HepG2 (cell line): Measurements from ENCODE around the gene ZCCHC3. TPM values are rescaled to one million over a fixed set of nuclear protein-coding genes. Genes with fewer than 3 reads are reported as not detected.

ENCODE experiments used
- AGO2 ChIP-seq: fragments of 200-400 bp; formaldehyde crosslinking; optimal IDR thresholded peaks from 2 replicates; pipeline ENCODE3; 2017; ENCODE audit warnings: mild to moderate bottlenecking, low read depth, low read length, moderate library complexity
- HOXA7 ChIP-seq: sonication (generic); formaldehyde crosslinking; IDR thresholded peaks from 2 replicates; pipeline ENCODE4 v1.8.1; 2022; ENCODE audit warnings: mild to moderate bottlenecking, missing genetic modification reagents, moderate library complexity
- JUN ChIP-seq: sonication (generic); formaldehyde crosslinking; IDR thresholded peaks from 2 replicates; pipeline ENCODE4 v1.4.0; 2020; ENCODE audit warnings: mild to moderate bottlenecking, missing genetic modification reagents
- KDM5B ChIP-seq: sonication (generic); formaldehyde crosslinking; IDR thresholded peaks from 2 replicates; pipeline ENCODE4 v1.4.0; 2020; ENCODE audit warnings: missing genetic modification reagents, mild to moderate bottlenecking, borderline replicate concordance
- LCORL ChIP-seq, 2 experiments: fragments of 450-650 bp in 1 of 2; sonication (generic) in 1 of 2; formaldehyde crosslinking in 1 of 2; IDR thresholded peaks; 2 replicates each; pipeline versions ENCODE4 v1.5.0 to v1.6.1; 2017 to 2020; ENCODE audit warnings: antibody characterized with exemption in 1 of 2, missing genetic modification reagents in 1 of 2
- MAFK ChIP-seq, 2 experiments: IDR thresholded peaks in 1 of 2; conservative IDR thresholded peaks in 1 of 2; 2 replicates each; pipeline ENCODE4 v1.6.1; 2011; ENCODE audit warnings: improper control_type of control experiment in 2 of 2, low read length in 2 of 2
- MED1 ChIP-seq: sonication (generic); formaldehyde crosslinking; IDR thresholded peaks from 2 replicates; pipeline ENCODE4 v1.4.0; 2020; ENCODE audit warnings: missing genetic modification reagents
- NAIF1 ChIP-seq: sonication (generic); formaldehyde crosslinking; IDR thresholded peaks from 2 replicates; pipeline ENCODE4 v1.5.0; 2020; ENCODE audit warnings: mild to moderate bottlenecking, missing genetic modification reagents, borderline replicate concordance
- NFE2L2 ChIP-seq: fragments of 150-350 bp; IDR thresholded peaks from 2 replicates; pipeline ENCODE4 v1.6.1; 2014; ENCODE audit warnings: low read length
- RAD21 ChIP-seq: fragments of 450-650 bp; formaldehyde crosslinking; IDR thresholded peaks from 2 replicates; pipeline ENCODE4 v1.5.0; 2020; ENCODE audit warnings: mild to moderate bottlenecking
- REL ChIP-seq: sonication (generic); formaldehyde crosslinking; conservative IDR thresholded peaks from 2 replicates; pipeline ENCODE4 v1.8.0; 2022; ENCODE audit warnings: mild to moderate bottlenecking, missing genetic modification reagents, moderate library complexity
- RELA ChIP-seq: sonication (generic); formaldehyde crosslinking; IDR thresholded peaks from 2 replicates; pipeline ENCODE4 v1.4.0; 2020; ENCODE audit warnings: missing genetic modification reagents
- RFX1 ChIP-seq: fragments of 450-650 bp; IDR thresholded peaks from 2 replicates; pipeline ENCODE4 v1.6.1; 2017
- SRSF9 ChIP-seq: fragments of 200-400 bp; formaldehyde crosslinking; IDR thresholded peaks from 2 replicates; pipeline ENCODE4 v1.6.1; 2018; ENCODE audit warnings: borderline replicate concordance, mild to moderate bottlenecking, low read depth, low read length; ENCODE audit not compliant: insufficient read depth, poor library complexity, severe bottlenecking
- ZC3H13 ChIP-seq: sonication (generic); formaldehyde crosslinking; IDR thresholded peaks from 2 replicates; pipeline ENCODE4 v1.8.1; 2023; ENCODE audit warnings: mild to moderate bottlenecking, missing genetic modification reagents, moderate library complexity
- ZNF234 ChIP-seq: sonication (generic); formaldehyde crosslinking; conservative IDR thresholded peaks from 2 replicates; pipeline ENCODE4 v1.5.1; 2020; ENCODE audit warnings: mild to moderate bottlenecking, missing genetic modification reagents
- ZNF251 ChIP-seq: sonication (generic); formaldehyde crosslinking; IDR thresholded peaks from 2 replicates; pipeline ENCODE4 v1.9.0; 2021; ENCODE audit warnings: mild to moderate bottlenecking, missing genetic modification reagents
- ZNF264 ChIP-seq: sonication (generic); formaldehyde crosslinking; IDR thresholded peaks from 2 replicates; pipeline ENCODE4 v1.4.0; 2020; ENCODE audit warnings: missing genetic modification reagents
- ZNF530 ChIP-seq: sonication (generic); formaldehyde crosslinking; IDR thresholded peaks from 2 replicates; pipeline ENCODE4 v1.5.0; 2020; ENCODE audit warnings: low read depth, mild to moderate bottlenecking, missing genetic modification reagents
- ZNF672 ChIP-seq: sonication (generic); formaldehyde crosslinking; IDR thresholded peaks from 2 replicates; pipeline ENCODE4 v1.8.1; 2022; ENCODE audit warnings: missing genetic modification reagents
- ZNF747 ChIP-seq: sonication (generic); formaldehyde crosslinking; IDR thresholded peaks from 2 replicates; pipeline ENCODE4 v1.8.1; 2023; ENCODE audit warnings: missing genetic modification reagents, mild to moderate bottlenecking, borderline replicate concordance
- ZNF878 ChIP-seq: sonication (generic); formaldehyde crosslinking; IDR thresholded peaks from 2 replicates; pipeline ENCODE4 v1.8.1; 2023; ENCODE audit warnings: mild to moderate bottlenecking, missing genetic modification reagents, moderate library complexity
- polyA plus RNA-seq, 8 experiments: library from polyadenylated mRNA; depleted of rRNA in 3 of 8; stranded (reverse) in 7 of 8; unstranded in 1 of 8; fragments of >200 nt; fragmentation: Illumina TruSeq in 4 of 8; extraction: Trizol in 4 of 8; gene quantifications; 2 replicates each; pipeline versions ENCODE4 v1.2.1 to v1.2.3, GENCODE V29; 2011 to 2016; ENCODE audit warnings: low read depth in 4 of 8, missing spikeins in 1 of 8, mixed read lengths in 1 of 8; ENCODE audit not compliant: insufficient read depth in 1 of 8
- total RNA-seq, 5 experiments: library from RNA; depleted of rRNA; stranded (reverse); fragments of >200 nt; fragmentation: Illumina TruSeq; extraction: Trizol; gene quantifications; 2 replicates each; pipeline ENCODE4 v1.2.3, GENCODE V29; 2016; ENCODE audit warnings: low read depth in 1 of 5
- TF ChIP-seq, protein P1 (sequence below): sonication (generic); formaldehyde crosslinking; IDR thresholded peaks from 2 replicates; pipeline ENCODE4 v1.9.0; 2021; ENCODE audit warnings: missing genetic modification reagents, mild to moderate bottlenecking, borderline replicate concordance

Gene ZCCHC3
- total and polyA plus RNA-seq, 2 of the 13 experiments (the other 11 are each of a cell fraction or from before 2014, with no cell fraction given) = 46.6 to 63.0 TPM

- TF ChIP-seq, protein P1, sequence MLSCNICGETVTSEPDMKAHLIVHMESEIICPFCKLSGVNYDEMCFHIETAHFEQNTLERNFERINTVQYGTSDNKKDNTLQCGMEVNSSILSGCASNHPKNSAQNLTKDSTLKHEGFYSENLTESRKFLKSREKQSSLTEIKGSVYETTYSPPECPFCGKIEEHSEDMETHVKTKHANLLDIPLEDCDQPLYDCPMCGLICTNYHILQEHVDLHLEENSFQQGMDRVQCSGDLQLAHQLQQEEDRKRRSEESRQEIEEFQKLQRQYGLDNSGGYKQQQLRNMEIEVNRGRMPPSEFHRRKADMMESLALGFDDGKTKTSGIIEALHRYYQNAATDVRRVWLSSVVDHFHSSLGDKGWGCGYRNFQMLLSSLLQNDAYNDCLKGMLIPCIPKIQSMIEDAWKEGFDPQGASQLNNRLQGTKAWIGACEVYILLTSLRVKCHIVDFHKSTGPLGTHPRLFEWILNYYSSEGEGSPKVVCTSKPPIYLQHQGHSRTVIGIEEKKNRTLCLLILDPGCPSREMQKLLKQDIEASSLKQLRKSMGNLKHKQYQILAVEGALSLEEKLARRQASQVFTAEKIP (CRISPR knock-in tag) = no peak
- TF ChIP-seq ZNF251 (CRISPR knock-in tag) (0 out of 2 replicates have a peak, but pooled peaks have one; percentile 91), SRSF9 (no peak), AGO2 (no peak), LCORL (IDR thresholded peaks at IDR 0.05) (no peak), LCORL (CRISPR knock-in tag; IDR thresholded peaks at IDR 0.05) (peak; percentile 90), KDM5B (CRISPR knock-in tag) (peak; percentile 96), ZNF878 (CRISPR knock-in tag) (peak; percentile 76; the same call in 1 of the 2 replicates), JUN (CRISPR knock-in tag) (peak; percentile 91), MAFK (conservative IDR thresholded peaks at IDR 0.05 in 1 of 2, IDR thresholded peaks at IDR 0.05 in 1 of 2; ENCODE audit: low read length in 2 of 2) (no peak), ZNF234 (CRISPR knock-in tag) (no peak), ZNF530 (CRISPR knock-in tag) (no peak), MED1 (CRISPR knock-in tag) (peak; percentile 45), REL (peak; percentile 96), NFE2L2 (no peak), HOXA7 (0 out of 2 replicates have a peak, but pooled peaks have one; percentile 59), ZC3H13 (peak; percentile 94), ZNF672 (CRISPR knock-in tag) (peak; percentile 89; the same call in 1 of the 2 replicates), ZNF264 (no peak), ZNF747 (peak; percentile 87), NAIF1 (CRISPR knock-in tag) (peak; percentile 99), RAD21 (CRISPR knock-in tag) (peak; percentile 99), RELA (CRISPR knock-in tag) (peak; percentile 96), RFX1 (no peak)
- TF ChIP-seq, all 625 proteins: peak for 464
These were observed 30.5 kb upstream of the ZCCHC3 start (continued) for GRCh38 chr20:266596-267562.
